ENCODE data around the gene CTCFL.
"Not testable (repeated sequence)": the region's sequence is repeated elsewhere in the genome, so short reads cannot be mapped to it uniquely, and the experiment has no call there.

CTCFL gene

DNA sequence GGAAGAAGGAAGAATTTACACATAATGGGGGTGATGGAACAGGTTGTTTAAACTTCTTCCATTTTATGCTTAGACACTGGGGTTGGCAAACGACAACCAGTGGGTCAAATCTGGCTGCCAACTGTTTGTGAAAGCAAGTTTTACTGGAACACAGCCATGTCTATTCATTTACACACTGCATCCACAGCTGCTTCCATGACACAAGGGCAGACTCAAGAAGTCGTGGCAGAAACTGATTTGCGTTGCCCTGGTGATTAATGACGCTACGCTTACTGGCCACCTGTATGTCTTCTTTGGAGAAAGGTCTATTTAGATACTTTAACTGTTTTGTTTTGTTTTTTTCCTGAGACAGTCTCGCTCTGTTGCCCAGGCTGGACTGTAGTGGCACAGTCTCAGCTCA lies 19.0 kb downstream of the CTCFL start:
- FAIRE-seq: no peak

DNA sequence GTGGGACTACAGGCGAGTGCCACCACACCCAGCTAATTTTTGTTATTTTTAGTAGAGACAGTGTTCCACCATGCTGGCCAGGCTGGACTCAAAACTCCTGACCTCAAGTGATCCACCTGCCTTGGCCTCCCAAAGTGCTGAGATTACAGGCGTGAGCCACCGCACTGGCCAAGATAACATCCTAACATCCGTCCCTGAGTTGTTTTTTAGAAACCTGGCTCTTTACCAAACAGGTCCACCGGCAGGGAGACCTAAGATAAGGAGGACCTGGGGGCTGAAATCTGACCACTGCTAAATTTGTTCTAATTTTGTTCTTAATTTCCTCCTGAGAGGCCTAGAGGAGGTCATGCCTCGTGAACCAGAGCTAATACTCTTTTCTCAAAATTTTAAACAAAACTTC lies 20.5 kb downstream of the CTCFL start:
- no peak for FAIRE-seq

DNA sequence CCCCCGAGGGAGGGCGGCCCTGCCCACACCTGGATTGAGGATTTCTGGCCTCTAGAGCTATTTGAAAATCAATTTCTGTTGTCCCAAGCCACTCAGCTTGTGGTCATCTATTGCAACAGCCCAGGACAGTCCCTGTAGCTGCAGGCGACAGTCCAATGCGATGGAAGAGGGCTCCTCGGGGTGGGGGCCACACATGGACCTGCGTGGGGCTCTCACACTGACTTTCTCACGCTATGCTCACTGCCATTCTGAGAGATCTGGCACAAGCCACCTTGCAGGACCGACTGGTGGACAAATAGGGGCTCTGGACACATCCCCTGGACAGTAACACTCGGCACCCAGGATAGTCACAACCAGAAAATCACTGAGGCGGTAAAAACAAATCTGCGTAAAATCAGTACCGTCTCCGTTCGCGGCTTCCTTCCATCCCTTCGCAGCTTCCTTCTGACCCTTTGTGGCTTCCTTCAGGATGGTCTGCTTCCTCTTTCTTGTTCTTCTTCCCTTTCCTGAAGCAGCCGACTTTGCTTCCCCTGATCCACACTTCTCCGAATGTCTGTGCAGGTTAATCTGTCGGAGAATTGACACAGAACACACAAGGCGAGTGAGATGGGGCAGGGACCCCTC lies 21.8 kb downstream of the CTCFL start:
- no peak for FAIRE-seq

DNA sequence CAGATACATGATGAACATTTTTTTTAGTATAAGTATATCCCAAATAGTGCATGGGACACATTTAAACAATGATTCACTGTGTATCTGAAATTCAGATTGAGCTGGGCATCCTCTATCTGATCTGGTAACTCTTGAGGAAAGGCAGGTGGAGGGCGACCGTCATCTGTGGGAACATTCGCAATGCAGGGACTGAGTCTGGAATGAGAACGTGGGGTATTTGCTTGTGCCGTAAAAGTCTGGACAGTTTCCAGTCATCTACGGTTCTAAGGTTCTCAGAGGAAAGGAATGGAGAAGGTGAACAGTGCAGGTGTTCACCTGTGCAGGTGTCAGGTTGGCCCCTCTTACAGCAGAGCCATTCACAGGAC lies 22.6 kb downstream of the CTCFL start:
- no peak for FAIRE-seq

DNA sequence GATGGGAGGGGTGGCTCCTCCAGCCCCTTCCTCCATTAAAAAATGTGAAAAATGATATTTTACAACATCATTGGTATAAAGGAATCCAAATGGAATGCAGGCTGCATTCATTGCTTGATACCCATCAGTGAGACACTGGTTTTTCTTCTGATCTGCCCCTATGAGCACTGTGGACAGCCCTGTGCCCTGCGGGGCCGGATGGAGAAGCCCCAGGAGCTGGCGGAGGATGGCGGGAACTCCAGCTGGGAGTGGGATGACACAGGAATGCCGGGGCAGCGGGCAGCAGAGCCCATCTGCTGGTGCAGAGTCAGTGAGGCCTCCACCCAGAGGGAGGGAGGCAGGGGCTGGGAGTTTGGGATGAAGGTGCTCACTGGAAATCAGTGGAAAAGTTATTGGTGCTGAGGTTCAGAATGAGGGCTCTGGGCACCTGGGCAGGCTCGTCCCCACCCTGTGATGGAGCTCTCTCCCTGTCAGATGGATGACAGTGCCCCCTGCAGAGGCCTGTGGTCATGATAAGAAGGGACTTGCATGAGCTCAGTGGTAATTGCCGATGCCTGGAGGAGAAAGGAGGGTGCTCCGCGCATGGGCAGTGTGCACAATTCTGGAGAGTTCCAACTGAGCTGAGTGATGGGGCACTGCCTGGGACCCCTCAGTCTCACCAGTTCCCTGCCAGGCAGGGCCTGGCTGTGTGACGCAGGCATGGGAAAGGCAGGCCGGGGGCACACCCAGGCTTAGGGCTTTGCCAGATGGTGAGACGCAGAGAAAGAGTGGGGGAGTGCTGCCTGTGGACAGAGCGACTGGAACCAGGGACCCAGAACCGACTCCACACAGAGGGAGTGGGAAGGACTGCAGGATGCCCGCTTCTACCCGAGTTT lies 23.2 kb downstream of the CTCFL start:
- no peak for FAIRE-seq

DNA sequence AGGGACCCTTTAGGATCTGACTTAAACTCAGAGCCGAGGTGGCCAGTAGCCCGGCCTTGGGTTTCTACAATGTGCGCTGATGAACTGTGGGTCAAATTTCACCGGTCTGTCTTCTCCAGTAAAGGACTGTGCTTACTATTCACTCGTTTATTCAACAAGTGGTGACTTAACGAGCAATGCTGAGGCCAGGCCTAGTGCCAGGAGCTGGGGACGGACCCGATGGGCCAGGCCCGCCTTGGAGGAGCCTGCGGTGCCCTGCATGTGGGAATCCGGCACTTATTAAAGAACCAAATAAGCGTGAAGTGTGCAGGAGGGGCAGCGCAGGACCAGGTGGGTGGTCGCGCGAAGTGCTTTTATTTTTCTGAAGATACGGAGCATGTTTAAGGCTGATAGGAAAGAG lies 24.0 kb downstream of the CTCFL start:
- FAIRE-seq: no peak

DNA sequence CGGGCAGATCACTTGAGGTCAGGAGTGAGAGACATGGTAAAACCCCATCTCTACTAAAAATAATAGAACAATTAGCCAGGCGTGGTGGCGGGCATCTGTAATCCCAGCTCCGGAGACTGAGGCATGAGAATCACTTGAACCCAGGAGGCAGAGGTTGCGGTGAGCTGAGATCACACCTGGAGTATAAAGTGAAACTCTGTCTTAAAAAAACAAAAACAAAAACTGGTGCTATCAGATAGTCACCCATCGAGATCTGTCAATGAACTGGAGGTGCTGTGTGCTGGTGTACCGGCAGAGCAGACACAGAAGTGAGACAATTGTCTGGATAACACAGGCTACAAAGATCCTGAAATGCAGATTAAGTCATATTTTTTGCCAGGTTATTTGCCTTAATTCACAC lies 24.7 kb downstream of the CTCFL start:
- FAIRE-seq: no peak

DNA sequence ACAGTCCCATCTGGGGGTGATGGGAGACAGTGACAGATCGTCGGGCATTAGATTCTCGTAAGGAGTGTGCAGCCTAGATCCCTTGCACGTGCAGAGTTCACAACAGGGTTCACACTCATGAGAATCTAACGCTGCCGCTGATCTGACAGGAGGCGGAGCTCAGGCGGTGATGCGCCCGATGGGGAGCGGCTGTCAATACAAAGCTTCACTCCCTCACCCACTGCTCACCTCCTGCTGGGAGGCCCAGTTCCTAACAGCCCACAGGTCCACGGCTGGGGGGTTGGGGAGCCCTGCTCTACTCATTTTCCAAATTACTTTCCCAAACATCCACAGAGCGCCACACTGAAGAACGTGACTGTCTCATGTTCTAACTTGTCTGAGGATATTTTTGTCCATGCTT lies 25.3 kb downstream of the CTCFL start:
- FAIRE-seq: no peak

DNA sequence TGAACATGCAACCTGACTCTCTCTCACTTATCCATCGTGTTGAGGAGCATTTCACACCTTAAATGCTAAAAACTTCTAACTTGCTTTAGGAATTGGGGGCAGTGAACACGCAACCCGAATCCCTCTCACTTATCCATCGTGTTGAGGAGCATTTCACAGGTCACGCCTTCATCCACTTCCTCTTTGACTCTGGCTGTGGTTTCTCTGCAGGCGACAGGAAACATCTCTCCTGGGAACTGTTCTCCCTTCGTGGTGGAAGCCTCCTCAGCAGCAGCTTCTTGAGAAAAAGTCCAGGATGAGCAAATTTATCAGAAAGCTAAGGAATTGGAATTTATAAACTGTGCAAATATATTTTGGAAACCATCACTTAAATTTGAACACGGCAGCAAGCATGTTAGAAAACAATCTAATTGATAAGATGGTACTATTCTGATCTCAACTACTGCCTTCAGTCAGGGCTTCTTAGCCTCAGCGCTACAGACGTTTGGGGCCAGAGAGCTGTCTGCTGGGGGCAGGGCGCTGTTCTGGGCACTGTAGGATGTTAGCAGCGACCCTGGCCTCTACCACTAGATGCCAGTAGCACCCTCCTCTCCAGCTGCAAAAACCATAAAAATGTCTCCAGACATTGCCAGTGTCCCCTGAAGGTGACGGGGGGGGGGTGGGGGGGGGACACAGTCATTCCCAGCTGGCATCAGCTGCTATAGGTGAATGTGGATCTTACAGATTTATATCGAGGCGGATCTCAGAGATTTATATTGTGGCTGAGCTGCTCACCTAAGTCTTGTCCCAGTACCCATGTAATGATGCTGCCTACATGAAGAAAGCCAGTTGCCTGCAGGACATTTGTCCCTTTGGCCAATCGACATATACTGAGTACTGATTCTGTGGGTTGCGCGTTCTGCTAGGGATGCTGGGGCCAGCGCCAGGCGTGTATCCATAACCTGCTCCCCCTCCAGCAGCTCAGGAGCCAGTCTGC lies 26.2 kb downstream of the CTCFL start:
- FAIRE-seq: no peak

DNA sequence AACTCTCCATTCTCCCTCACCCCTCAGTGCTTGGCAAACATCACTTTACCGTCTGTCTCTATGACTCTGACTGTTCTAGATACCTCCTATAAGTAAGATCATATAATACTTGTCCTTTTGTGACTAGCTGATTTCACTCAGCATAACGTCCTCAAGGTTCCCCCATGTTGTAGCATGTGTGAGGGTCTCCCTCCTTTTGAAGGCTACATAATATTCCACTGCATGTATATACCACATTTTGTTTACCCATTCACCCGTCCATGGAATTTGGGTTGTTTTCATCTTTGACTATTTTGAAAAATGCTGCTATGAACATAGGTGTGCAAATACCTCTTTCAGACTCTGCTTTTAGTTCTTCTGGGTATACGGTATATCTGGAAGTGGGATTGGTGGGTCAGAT lies 28.3 kb downstream of the CTCFL start:
- FAIRE-seq: no peak

DNA sequence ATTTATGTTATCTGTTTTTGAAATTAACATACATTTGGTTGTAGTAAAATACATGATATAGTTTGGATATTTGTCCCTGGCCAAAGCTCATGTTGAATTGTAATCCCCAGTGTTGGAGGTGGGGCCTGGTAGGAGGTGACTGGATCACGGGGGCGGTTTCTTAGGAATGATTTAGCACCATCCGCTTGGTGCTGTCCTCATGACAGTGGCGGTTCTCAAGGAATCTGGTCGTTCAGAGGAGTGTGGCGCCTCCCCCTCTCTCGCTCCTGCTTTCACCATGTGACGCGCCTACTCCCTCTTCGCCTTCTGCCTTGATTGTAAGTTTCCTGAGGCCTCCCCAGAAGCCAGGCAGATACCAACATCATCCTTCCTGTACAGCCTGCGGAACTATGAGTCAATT lies 29.0 kb downstream of the CTCFL start:
- no peak for FAIRE-seq

DNA sequence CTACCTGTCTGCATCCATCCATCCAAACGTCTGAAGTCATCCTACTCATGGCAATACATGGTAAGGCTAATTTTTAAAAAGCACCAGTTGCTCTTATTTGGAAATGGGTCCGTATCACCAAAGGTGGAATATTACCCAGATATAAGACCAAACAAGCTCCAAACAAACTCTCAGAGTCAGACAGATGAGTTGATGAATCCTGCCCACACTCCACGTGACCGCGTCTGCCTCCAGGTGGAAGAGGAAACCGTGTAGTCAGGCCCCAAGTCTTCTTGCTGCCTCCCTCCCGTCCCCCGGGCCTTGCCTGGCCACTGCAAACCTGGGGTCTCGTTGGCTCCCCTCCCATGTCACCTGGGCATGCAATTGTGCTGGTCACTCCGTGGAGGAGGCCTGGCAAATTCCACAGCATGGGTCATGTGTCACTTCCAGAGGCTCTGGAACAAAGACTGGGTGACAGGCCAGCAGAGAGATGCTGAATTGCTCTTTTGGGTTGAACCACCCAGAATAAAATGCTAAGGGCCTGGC lies 31.8 kb downstream of the CTCFL start:
- FAIRE-seq: no peak

DNA sequence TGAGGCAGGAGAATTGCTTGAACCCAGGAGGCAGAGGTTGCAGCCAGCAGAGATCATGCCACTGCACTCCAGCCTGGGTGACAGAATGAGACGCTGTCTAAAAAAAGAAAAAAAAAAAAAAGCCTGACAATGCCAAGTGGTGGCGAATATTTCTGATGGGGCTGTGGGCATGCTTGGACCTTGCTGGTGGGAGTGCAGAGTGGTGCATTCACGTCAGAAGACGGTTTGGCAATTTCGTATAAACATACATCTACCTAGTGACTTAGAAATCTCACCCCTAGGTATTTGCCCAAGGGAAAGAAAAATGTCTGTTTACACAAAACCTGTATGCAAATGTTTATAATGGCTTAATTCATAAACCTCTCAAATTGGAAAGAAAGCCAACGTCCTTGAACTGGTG lies 33.6 kb downstream of the CTCFL start:
- FAIRE-seq: no peak

DNA sequence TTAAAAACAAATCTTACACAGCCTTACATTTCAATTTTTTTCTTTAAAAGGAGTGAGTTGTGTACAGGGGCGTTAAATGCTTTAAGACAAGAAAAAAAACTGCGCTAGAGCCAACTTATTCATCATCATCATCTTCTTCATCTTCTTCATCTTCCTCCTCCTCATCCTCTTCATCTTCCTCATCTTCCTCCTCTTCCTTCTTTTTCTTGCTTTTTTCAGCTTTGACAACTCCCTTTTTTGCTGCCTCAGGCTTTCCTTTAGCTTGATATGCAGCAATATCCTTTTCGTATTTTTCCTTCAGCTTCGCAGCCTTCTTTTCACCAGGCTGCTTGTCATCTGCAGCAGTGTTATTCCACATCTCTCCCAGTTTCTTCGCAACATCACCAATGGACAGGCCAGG lies 36.7 kb downstream of the CTCFL start:
- not testable (repeated sequence) for FAIRE-seq

DNA sequence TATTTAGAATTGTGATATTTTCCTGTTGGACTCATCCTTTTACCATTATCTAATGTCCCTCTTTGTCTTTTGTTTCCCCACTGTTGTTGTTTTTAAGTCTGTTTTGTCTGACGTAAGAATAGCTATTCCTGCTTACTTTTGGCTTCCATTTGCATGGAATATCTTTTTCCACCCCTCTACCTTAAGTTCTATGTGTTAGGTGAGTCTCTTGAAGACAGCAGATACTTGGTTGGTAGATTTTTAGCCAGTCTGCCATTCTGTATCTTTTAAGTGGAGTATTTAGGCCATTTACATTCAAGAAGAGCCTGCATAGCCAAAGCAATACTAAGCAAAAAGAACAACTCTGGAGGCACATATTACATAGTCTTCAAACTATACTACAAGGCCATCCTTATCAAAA lies 39.2 kb downstream of the CTCFL start:
- no peak for FAIRE-seq

DNA sequence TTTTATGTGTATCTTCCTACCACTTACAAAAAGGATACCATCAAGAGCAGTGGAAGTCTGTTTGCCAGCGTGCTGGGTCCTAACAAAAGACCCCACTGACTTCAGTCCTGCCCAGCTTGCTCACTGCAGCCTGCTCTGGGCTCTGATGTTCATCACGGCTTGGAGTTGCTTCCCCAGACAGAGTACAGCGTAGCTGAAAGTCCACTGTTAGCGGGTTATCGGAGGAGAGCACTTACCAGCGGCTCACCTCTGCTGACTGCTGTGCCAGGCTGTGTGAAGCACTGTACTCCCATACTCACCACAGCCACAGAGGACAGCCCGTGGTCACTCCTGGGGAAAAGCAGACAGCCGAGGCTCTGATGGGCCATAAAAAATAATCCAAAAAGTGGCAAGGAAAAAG lies 40.2 kb downstream of the CTCFL start:
- FAIRE-seq: no peak

DNA sequence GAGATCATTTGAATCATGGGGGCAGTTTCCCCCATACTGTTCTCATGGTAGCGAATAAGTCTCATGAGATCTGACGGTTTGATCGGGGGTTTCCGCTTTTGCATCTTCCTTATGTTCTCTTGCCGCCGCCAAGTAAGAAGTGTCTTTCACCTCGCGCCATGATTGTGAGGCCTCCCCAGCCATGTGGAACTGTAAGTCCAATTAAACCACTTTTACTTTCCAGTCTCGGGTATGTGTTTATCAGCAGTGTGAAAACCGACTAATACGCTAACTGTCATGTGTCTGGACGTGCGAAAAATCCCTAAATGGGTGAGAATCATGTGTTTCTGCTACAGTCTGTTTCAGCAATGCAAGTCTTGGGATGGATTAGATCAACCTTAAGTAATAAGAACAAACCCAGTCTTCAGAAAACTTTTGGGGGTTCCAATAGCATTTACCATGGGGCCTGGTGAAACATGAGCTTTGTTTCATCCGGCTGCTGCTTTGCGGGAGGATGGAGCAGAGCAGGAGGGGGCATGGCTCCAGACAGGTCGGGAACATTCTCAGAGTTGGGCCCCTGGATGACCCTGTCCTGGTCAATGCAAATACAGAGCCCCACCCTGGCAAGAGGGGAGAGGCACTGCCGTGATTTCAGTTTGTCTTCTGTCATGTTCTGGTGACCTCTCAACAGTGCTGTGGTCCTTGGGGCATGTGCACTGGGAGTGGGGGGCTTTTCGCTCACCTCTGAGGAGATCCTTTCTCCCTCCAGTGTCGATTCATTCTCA lies 41.5 kb downstream of the CTCFL start:
- FAIRE-seq: no peak

DNA sequence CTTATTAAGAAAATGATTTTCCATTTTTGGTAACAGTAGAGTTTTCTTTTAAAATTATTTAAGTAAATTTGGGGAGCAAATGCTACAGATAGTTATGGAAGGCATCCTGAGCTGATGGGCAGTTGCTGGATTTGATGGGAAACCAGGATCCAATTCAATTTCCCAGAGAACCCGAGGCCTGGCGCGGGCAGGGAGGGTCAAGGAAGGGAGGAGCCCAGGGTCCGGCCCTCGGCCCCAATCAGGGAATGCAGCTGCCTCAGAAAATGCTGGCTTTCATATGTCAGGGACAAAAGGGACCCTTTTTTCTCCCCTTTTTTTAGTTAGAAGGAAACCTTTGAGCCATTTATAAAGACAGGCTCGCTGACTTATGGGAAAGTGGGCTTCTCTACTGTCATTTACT lies 42.1 kb downstream of the CTCFL start:
- no peak for FAIRE-seq

DNA sequence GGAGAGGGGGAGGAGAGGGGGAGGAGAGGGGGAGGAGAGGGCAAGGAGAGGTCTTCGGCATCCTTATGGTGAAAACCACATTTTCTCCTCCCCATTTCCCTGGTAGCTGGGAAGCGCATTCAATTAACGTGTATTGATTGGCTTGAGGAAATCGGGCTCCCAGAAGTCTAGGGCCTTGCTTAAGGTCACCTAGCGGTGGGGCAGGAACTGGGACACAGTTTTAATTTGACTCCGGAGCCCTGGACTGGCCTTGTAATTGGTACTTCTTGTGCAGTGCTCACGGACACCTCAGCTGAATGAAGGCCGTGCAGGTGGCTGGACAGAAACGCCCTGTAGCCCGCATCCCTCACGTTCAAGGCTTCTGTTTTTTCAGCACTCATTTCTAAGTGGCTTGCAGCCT lies 42.8 kb downstream of the CTCFL start:
- FAIRE-seq: no peak

DNA sequence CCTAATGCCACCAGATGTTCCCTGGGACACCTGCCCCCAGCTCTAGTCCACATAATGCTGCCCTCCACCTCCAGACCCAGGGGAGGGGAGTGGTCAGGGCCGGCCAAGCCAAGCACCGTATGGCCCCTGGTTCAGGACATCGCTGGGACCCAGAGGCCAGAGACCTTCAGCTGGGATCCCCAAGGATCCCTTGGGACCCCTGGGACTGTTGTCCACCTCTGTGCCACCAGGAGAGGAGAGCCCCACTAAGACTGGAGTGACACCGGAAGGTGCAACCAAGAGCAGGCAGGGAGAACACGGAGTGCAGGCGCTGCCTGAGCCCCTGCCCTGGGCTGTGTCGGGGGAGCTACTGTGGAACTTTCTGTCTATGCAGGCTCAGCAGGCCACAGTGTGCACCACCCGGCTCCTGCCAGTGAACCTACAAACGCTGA lies 43.6 kb downstream of the CTCFL start:
- no peak for FAIRE-seq

DNA sequence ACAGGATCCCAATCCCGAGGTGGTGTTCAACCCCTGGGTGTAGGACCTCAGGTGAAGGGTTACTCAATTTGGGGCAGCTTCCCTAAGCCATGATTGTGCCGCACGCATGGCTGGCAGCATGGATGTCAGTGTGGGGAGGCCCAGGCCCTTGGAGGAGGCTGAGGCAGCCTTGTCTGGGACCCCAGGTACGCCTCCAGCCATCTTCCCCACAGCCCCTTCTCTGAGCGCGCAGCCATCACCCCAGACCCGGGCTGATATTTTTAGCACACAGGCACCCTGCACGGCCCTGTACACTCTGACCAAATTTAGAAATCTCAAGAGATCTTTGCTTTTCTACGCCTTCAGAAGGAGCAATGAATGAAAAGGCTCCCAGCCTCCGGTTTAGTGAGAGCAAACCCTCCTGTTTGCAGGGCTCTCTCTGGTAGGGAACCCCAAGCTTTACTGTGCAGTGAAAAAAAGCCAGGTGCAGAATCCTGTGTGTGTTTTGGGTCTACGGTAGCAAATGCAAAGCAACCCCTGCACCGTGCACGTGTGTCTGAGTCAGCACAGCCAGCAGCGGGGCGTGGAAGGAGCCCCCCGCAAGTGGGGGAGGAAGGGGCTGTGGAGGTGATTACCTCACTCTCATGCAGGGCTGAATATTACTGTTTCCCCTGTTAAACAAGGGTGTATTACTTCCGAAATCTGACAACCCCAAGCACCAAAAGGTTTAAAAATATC lies 44.3 kb downstream of the CTCFL start:
- no peak for FAIRE-seq

DNA sequence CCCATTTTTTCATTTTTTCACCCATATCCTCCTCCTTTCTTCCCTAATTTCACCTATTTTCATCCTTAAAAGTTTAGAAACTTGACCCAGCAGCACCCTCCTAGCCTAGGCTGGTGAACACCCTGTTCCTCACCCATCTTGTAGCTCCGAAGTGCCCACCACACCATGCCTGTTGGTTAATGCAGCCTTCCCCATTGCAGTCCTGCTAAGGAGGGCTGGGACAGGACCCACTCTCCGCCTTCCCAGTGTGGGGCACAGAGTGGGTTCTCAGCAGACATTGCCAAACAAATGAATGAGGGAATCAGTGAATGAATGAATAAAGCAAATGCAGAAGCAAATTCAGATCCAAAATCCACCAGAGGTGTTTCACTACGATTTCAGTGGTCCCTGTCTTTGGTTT lies 45.7 kb downstream of the CTCFL start:
- FAIRE-seq: no peak

Measured in A204.1 (cell line).